H1 (cell line): Measurements from ENCODE around the gene ANKRD40CL. TPM values are rescaled to one million over a fixed set of nuclear protein-coding genes. Genes with fewer than 3 reads are reported as not detected.

Experiments used
- CTCF ChIA-PET: fragments of 300-600 bp; sonication (Branson Sonifier 250); formaldehyde crosslinking; loops from one replicate; lab custom pipeline; 2021; ENCODE audit not compliant: partially characterized antibody; lab: Charles Lee
- POLR2A ChIA-PET: fragments of 300-600 bp; sonication (Branson Sonifier 250); formaldehyde crosslinking; loops from one replicate; lab custom pipeline; 2021; ENCODE audit warnings: inconsistent platforms; ENCODE audit not compliant: partially characterized antibody; lab: Charles Lee
- DNase-seq, 2 experiments: peaks; one replicate each; pipeline versions ENCODE4 v3.0.0 to v3.0.0-alpha.2; 2010 to 2022; ENCODE audit warnings: low spot score in 2 of 2, low read depth in 1 of 2, mixed read lengths in 1 of 2
- FAIRE-seq: peaks from 2 replicates; lab custom pipeline; 2011; peaks lifted over from hg19 to GRCh38; lab: Jason Lieb, UNC
- H2AFZ ChIP-seq: 2 replicates; pipeline ENCODE4 v1.8.1; 2012; ENCODE audit warnings: low read length, inconsistent platforms
- H2AK5ac ChIP-seq: 2 replicates; pipeline ENCODE4 v1.6.1; 2013; ENCODE audit warnings: low read depth, low read length
- H2BK120ac ChIP-seq: replicated peaks from 2 replicates; pipeline ENCODE3; 2013; ENCODE audit warnings: low read depth, low read length, inconsistent platforms
- H2BK12ac ChIP-seq: 2 replicates; pipeline ENCODE4 v1.6.1; 2013; ENCODE audit warnings: low read depth, low read length
- H2BK15ac ChIP-seq: 2 replicates; pipeline ENCODE4 v1.6.1; 2013; ENCODE audit warnings: low read length
- H2BK20ac ChIP-seq: 2 replicates; pipeline ENCODE4 v1.6.1; 2013; ENCODE audit warnings: low read length
- H2BK5ac ChIP-seq: 2 replicates; pipeline ENCODE4 v1.6.1; 2013; ENCODE audit warnings: low read depth, low read length
- H3K14ac ChIP-seq: 2 replicates; pipeline ENCODE4 v1.6.1; 2013; ENCODE audit warnings: inconsistent platforms; ENCODE audit not compliant: insufficient read length
- H3K18ac ChIP-seq: 2 replicates; pipeline ENCODE4 v1.6.1; 2013; ENCODE audit warnings: low read length; ENCODE audit errors: extremely low read depth
- H3K23ac ChIP-seq: 2 replicates; pipeline ENCODE4 v1.6.1; 2013; ENCODE audit warnings: inconsistent platforms; ENCODE audit not compliant: insufficient read length
- H3K23me2 ChIP-seq: 2 replicates; pipeline ENCODE4 v1.6.1; 2013; ENCODE audit warnings: low read depth, low read length
- H3K27ac ChIP-seq: 2 replicates; pipeline ENCODE4 v1.6.1; 2011; ENCODE audit warnings: low read depth, low read length, inconsistent platforms
- H3K27me3 ChIP-seq, 4 experiments: replicated peaks in 1 of 4; 1 replicate in 1 of 4; 2 replicates in 3 of 4; pipeline versions ENCODE4 v1.6.1 to v1.8.1; 2011 to 2013; ENCODE audit warnings: low read length in 3 of 4, mild to moderate bottlenecking in 3 of 4, inconsistent platforms in 2 of 4, mixed read lengths in 2 of 4, moderate library complexity in 1 of 4; ENCODE audit not compliant: control insufficient read depth in 3 of 4, insufficient read depth in 3 of 4; ENCODE audit errors: extremely low read depth in 1 of 4
- H3K36me3 ChIP-seq, 4 experiments: 2 replicates each; pipeline versions ENCODE4 v1.6.1 to v1.8.1; 2011 to 2013; ENCODE audit warnings: mild to moderate bottlenecking in 4 of 4, low read length in 3 of 4, moderate library complexity in 2 of 4, control low read depth in 1 of 4, inconsistent platforms in 1 of 4; ENCODE audit not compliant: insufficient read depth in 4 of 4, control insufficient read depth in 2 of 4
- H3K4ac ChIP-seq: replicated peaks from 2 replicates; pipeline ENCODE3; 2013; ENCODE audit warnings: low read length, low read depth, mixed read lengths, inconsistent platforms; ENCODE audit not compliant: insufficient read length
- H3K4me1 ChIP-seq, 4 experiments: replicated peaks in 1 of 4; 1 replicate in 1 of 4; 2 replicates in 3 of 4; pipeline versions ENCODE4 v1.6.1 to v1.8.1; 2011 to 2013; ENCODE audit warnings: low read length in 3 of 4, inconsistent platforms in 2 of 4, mixed read lengths in 1 of 4; ENCODE audit not compliant: insufficient read depth in 4 of 4, control insufficient read depth in 3 of 4
- H3K4me2 ChIP-seq, 2 experiments: 2 replicates each; pipeline versions ENCODE4 v1.6.1 to v1.8.1; 2011 to 2013; ENCODE audit warnings: low read depth in 2 of 2, low read length in 2 of 2, control low read depth in 1 of 2, inconsistent platforms in 1 of 2, mild to moderate bottlenecking in 1 of 2; ENCODE audit not compliant: insufficient read depth in 1 of 2
- H3K4me3 ChIP-seq, 4 experiments: fragments of 200-600, 300-600 bp in 1 of 4; sonication (generic), shearing (Covaris generic), sonication (Bioruptor Twin) in 1 of 4; 2 replicates each; pipeline versions ENCODE4 v1.5.1 to v1.8.1; 2011 to 2016; ENCODE audit warnings: low read length in 4 of 4, low read depth in 3 of 4, control low read depth in 2 of 4, inconsistent platforms in 2 of 4, mild to moderate bottlenecking in 2 of 4, mixed read lengths in 1 of 4, moderate library complexity in 1 of 4; ENCODE audit not compliant: insufficient read depth in 2 of 4; ENCODE audit errors: extremely low read depth in 1 of 4
- H3K56ac ChIP-seq: replicated peaks from 2 replicates; pipeline ENCODE3; 2013; ENCODE audit warnings: low read depth, mild to moderate bottlenecking, mixed read lengths, low read length, inconsistent platforms; ENCODE audit not compliant: insufficient read length
- H3K79me1 ChIP-seq: 2 replicates; pipeline ENCODE4 v1.6.1; 2013; ENCODE audit warnings: low read depth, low read length, control low read depth
- H3K79me2 ChIP-seq, 2 experiments: 2 replicates each; pipeline versions ENCODE4 v1.6.1 to v1.8.1; 2012 to 2013; ENCODE audit warnings: low read length in 2 of 2, mild to moderate bottlenecking in 2 of 2, inconsistent platforms in 1 of 2; ENCODE audit not compliant: insufficient read depth in 2 of 2, control insufficient read depth in 1 of 2
- H3K9ac ChIP-seq, 4 experiments: replicated peaks in 1 of 4; 1 replicate in 1 of 4; 2 replicates in 3 of 4; pipeline versions ENCODE4 v1.6.1 to v1.8.1; 2011 to 2013; ENCODE audit warnings: low read depth in 3 of 4, low read length in 3 of 4, control low read depth in 2 of 4, mild to moderate bottlenecking in 2 of 4, moderate library complexity in 2 of 4, inconsistent platforms in 1 of 4; ENCODE audit errors: extremely low read depth in 1 of 4
- H3K9me3 ChIP-seq, 2 experiments: 2 replicates each; pipeline versions ENCODE4 v1.6.1 to v1.8.1; 2012 to 2013; ENCODE audit warnings: mild to moderate bottlenecking in 2 of 2, moderate library complexity in 2 of 2, control low read depth in 1 of 2, inconsistent platforms in 1 of 2, low read depth in 1 of 2, low read length in 1 of 2, mixed read lengths in 1 of 2; ENCODE audit not compliant: insufficient read depth in 2 of 2
- H4K20me1 ChIP-seq, 2 experiments: replicated peaks in 1 of 2; 2 replicates each; pipeline versions ENCODE3 to v1.8.1; 2011 to 2013; ENCODE audit warnings: inconsistent platforms in 2 of 2, low read length in 2 of 2, mild to moderate bottlenecking in 1 of 2; ENCODE audit not compliant: insufficient read depth in 2 of 2, control insufficient read depth in 1 of 2
- H4K5ac ChIP-seq: 2 replicates; pipeline ENCODE4 v1.6.1; 2013; ENCODE audit warnings: low read length, low read depth, mixed read lengths, inconsistent platforms; ENCODE audit not compliant: insufficient read length
- H4K8ac ChIP-seq: 2 replicates; pipeline ENCODE4 v1.8.0; 2013; ENCODE audit warnings: mild to moderate bottlenecking, moderate library complexity, low read length, inconsistent platforms; ENCODE audit not compliant: insufficient read depth; ENCODE audit errors: extremely low read depth
- H4K91ac ChIP-seq: replicated peaks from 2 replicates; pipeline ENCODE3; 2013; ENCODE audit warnings: low read length, mixed read lengths, inconsistent platforms; ENCODE audit not compliant: insufficient read length
- BCL11A ChIP-seq, 2 experiments: IDR thresholded peaks; one replicate each; pipeline ENCODE4 v1.6.1; 2011; ENCODE audit warnings: low read depth in 2 of 2, low read length in 2 of 2, mild to moderate bottlenecking in 2 of 2
- CHD1 ChIP-seq: IDR thresholded peaks from 2 replicates; pipeline ENCODE4 v1.6.1; 2012; ENCODE audit warnings: low read depth, low read length, improper control_type of control experiment
- HDAC6 ChIP-seq: IDR thresholded peaks from one replicate; pipeline ENCODE4 v1.7.1; 2012; ENCODE audit warnings: low read depth, mild to moderate bottlenecking, inconsistent platforms, low read length, moderate library complexity
- NANOG ChIP-seq: IDR thresholded peaks from 2 replicates; pipeline ENCODE4 v1.6.1; 2011; ENCODE audit warnings: low read length, low read depth, mild to moderate bottlenecking, inconsistent platforms; ENCODE audit not compliant: insufficient read depth, poor library complexity, severe bottlenecking
- POLR2A ChIP-seq, 2 experiments: IDR thresholded peaks; 1 replicate in 1 of 2; 2 replicates in 1 of 2; pipeline ENCODE4 v1.6.1; 2011; ENCODE audit warnings: low read depth in 2 of 2, low read length in 2 of 2, mild to moderate bottlenecking in 2 of 2; ENCODE audit errors: control extremely low read depth in 1 of 2
- RFX5 ChIP-seq: IDR thresholded peaks from 2 replicates; pipeline ENCODE4 v1.6.1; 2011; ENCODE audit warnings: low read depth, low read length, improper control_type of control experiment, borderline replicate concordance
- SP2 ChIP-seq: IDR thresholded peaks from 2 replicates; pipeline ENCODE4 v1.6.1; 2012; ENCODE audit warnings: mild to moderate bottlenecking, low read length, inconsistent platforms
- SUZ12 ChIP-seq: fragments of 200-600 bp; sonication (generic); IDR thresholded peaks from 2 replicates; pipeline ENCODE4 v1.6.1; 2012; ENCODE audit warnings: mild to moderate bottlenecking, inconsistent platforms, low read length, moderate library complexity, mixed read lengths
- TAF7 ChIP-seq: optimal IDR thresholded peaks from 2 replicates; pipeline ENCODE3; 2011; ENCODE audit warnings: low read depth, mild to moderate bottlenecking, inconsistent platforms, low read length, moderate library complexity, borderline replicate concordance
- TBP ChIP-seq: IDR thresholded peaks from 2 replicates; pipeline ENCODE4 v1.6.1; 2011; ENCODE audit warnings: low read depth, low read length, improper control_type of control experiment
- TEAD4 ChIP-seq: IDR thresholded peaks from 2 replicates; pipeline ENCODE4 v1.6.1; 2012; ENCODE audit warnings: low read depth, low read length, inconsistent platforms, mixed read lengths
- WGBS, 2 experiments: shearing (Covaris generic) in 1 of 2; methylation state at CpG; one replicate each; pipeline versions ENCODE4 v1.1.6 to v1.1.7; 2013 to 2015; ENCODE audit warnings: low lambda C conversion rate in 2 of 2, mixed read lengths in 2 of 2, inconsistent platforms in 1 of 2, low coverage in 1 of 2, missing lambda C conversion rate in 1 of 2; ENCODE audit not compliant: insufficient replicate concordance in 2 of 2, insufficient coverage in 1 of 2, insufficient read length in 1 of 2; ENCODE audit errors: extremely low coverage in 1 of 2, missing lambda C conversion rate in 1 of 2; 5-methylcytosine and 5-hydroxymethylcytosine counted together
- polyA plus RNA-seq, 7 experiments: library from polyadenylated mRNA; depleted of rRNA in 3 of 7; stranded (reverse) in 5 of 7; unstranded in 2 of 7; fragments of >200 nt in 5 of 7; fragments of 200-250 nt in 2 of 7; gene quantifications; 1 replicate in 5 of 7; 2 replicates in 1 of 7; 4 replicates in 1 of 7; pipeline versions ENCODE4 v1.2.1 to v1.2.3, GENCODE V29; 2011 to 2013; ENCODE audit warnings: missing spikeins in 2 of 7, mixed read lengths in 2 of 7
- total RNA-seq: library from RNA; stranded (reverse); fragmentation: NEBNext Ultra II Directional; extraction: Animal tissue kit (Norgen Biotek cat#: 25700); gene quantifications from 2 replicates; pipeline ENCODE4 v1.2.1, GENCODE V29; 2021
- TF ChIP-seq, protein P1 (sequence below), 3 experiments: IDR thresholded peaks; 1 replicate in 2 of 3; 2 replicates in 1 of 3; pipeline versions ENCODE4 v1.5.1 to v1.6.1; 2011; ENCODE audit warnings: low read length in 3 of 3, mild to moderate bottlenecking in 3 of 3, inconsistent platforms in 2 of 3, low read depth in 1 of 3, moderate library complexity in 1 of 3; ENCODE audit not compliant: insufficient read depth in 1 of 3; ENCODE audit errors: control extremely low read depth in 1 of 3

ANKRD40CL gene
- total and polyA plus RNA-seq, 2 of the 8 experiments (the other 6 are each of a cell fraction or from before 2014, with no cell fraction given), result not detected

DNA sequence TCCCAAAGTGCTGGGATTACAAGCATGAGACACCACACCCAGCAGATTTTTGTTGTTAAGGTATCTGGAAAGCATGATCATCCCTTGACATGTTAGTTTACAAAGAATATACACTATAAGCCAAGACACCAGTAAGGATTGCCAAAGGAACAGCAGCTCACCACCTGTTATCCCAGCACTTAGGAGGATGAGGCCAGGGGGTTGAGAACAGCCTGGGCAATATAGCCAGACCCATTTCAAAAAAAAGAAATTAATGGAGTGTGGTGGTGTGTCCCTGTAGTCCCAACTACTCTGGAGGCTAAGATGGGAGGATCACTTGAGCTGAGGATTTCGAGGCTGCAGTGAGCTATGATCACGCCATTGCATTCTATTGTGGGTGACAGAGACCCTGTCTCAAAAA, 5.1 kb downstream of the ANKRD40CL start:
- H3K4me1 ChIP-seq, result no peaks in the 10 kb centered on the region
- no peaks in the 10 kb centered on the region for H3K9me3 ChIP-seq
- FAIRE-seq (no peak), DNase-seq (no peak)
- POLR2A ChIA-PET, result interaction anchor here (1.1 to 2.4 kb wide), 4 partner anchors 35 to 105 kb away, joined by 3 to 9 read pairs (median 4); partner anchors contain the start of genes LUC7L3 and TOB1
- H3K4ac ChIP-seq, result no peak overlapping the region
- no peaks in the 10 kb centered on the region for H4K20me1 ChIP-seq
- CTCF ChIA-PET, result interaction anchor here (1.1 to 4.0 kb wide), 3 partner anchors 21 to 80 kb away, joined by 3 to 17 read pairs (median 11); no protein-coding TSS in a partner anchor
- H2AK5ac ChIP-seq, result no peak overlapping the region
- no peak overlapping the region for H2BK15ac ChIP-seq
- no peaks in the 10 kb centered on the region for H3K36me3 ChIP-seq
- H3K14ac ChIP-seq, result no peak overlapping the region
- H3K27ac ChIP-seq, result no peak overlapping the region
- H3K4me3 ChIP-seq, result no peak overlapping the region
- H3K4me2 ChIP-seq, result no peak overlapping the region; a peak in 1 of 4 replicates
- no peak overlapping the region for H4K91ac ChIP-seq
- H3K56ac ChIP-seq, result no peak overlapping the region
- H2BK120ac ChIP-seq, result no peak overlapping the region
- H3K18ac ChIP-seq, result no peak overlapping the region
- H3K9ac ChIP-seq, result no peak overlapping the region
- no peak overlapping the region for H4K8ac ChIP-seq
- no peak overlapping the region for H2BK12ac ChIP-seq
- H3K27me3 ChIP-seq, result no peaks in the 10 kb centered on the region
- H3K23ac ChIP-seq, result no peak overlapping the region
- H2BK20ac ChIP-seq, result no peak overlapping the region
- H2AFZ ChIP-seq, result no peak overlapping the region
- no peak overlapping the region for H2BK5ac ChIP-seq
- no peak overlapping the region for H4K5ac ChIP-seq
- WGBS, 2 experiments, result 92% methylated on average over 2 of the region's 2 CpGs; no CpG with 5 or more reads in 1 of the 2 experiments
- no peaks in the 10 kb centered on the region for H3K79me1 ChIP-seq
- no peaks in the 10 kb centered on the region for H3K23me2 ChIP-seq
- no peaks in the 10 kb centered on the region for H3K79me2 ChIP-seq
- TF ChIP-seq CHD1 (no peak), TAF7 (no peak), POLR2A (IDR thresholded peaks at IDR 0.05; ENCODE audit: control extremely low read depth in 1 of 2, low read depth in 2 of 2, low read length in 2 of 2) (no peak), BCL11A (IDR thresholded peaks at IDR 0.05; ENCODE audit: low read depth in 2 of 2, low read length in 2 of 2) (no peak), SUZ12 (no peak), TEAD4 (no peak), TBP (no peak), HDAC6 (no peak), SP2 (no peak), NANOG (no peak), RFX5 (no peak)
- TF ChIP-seq, protein P1, sequence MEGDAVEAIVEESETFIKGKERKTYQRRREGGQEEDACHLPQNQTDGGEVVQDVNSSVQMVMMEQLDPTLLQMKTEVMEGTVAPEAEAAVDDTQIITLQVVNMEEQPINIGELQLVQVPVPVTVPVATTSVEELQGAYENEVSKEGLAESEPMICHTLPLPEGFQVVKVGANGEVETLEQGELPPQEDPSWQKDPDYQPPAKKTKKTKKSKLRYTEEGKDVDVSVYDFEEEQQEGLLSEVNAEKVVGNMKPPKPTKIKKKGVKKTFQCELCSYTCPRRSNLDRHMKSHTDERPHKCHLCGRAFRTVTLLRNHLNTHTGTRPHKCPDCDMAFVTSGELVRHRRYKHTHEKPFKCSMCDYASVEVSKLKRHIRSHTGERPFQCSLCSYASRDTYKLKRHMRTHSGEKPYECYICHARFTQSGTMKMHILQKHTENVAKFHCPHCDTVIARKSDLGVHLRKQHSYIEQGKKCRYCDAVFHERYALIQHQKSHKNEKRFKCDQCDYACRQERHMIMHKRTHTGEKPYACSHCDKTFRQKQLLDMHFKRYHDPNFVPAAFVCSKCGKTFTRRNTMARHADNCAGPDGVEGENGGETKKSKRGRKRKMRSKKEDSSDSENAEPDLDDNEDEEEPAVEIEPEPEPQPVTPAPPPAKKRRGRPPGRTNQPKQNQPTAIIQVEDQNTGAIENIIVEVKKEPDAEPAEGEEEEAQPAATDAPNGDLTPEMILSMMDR (IDR thresholded peaks at IDR 0.05; ENCODE audit: control extremely low read depth in 1 of 3, insufficient read depth in 1 of 3, low read depth in 1 of 3, low read length in 3 of 3), result no peak
